BE2C (cell line): ENCODE measurements around the gene DMAC2.

ENCODE experiments used
- DNase-seq: peaks from one replicate; pipeline ENCODE4 v3.0.0-alpha.2; 2020
- H3K27me3 ChIP-seq: fragments of 250-450 bp; sonication (Bioruptor Pico); 2 replicates; pipeline ENCODE4 v1.5.1; 2020; ENCODE audit warnings: mild to moderate bottlenecking
- H3K36me3 ChIP-seq: fragments of 250-450 bp; sonication (Bioruptor Pico); 2 replicates; pipeline ENCODE4 v1.5.1; 2020; ENCODE audit warnings: mild to moderate bottlenecking
- H3K4me1 ChIP-seq: fragments of 250-450 bp; sonication (Bioruptor Pico); 2 replicates; pipeline ENCODE4 v1.5.1; 2020
- H3K4me3 ChIP-seq: 2 replicates; pipeline ENCODE4 v1.5.1; 2011; ENCODE audit warnings: low read depth, low read length
- H3K9me3 ChIP-seq: fragments of 250-450 bp; sonication (Bioruptor Pico); 2 replicates; pipeline ENCODE4 v1.5.1; 2020
- CTCF ChIP-seq: IDR thresholded peaks from 2 replicates; pipeline ENCODE4 v1.5.1; 2012; ENCODE audit warnings: mild to moderate bottlenecking, low read depth, low read length

Gene DMAC2

DNA sequence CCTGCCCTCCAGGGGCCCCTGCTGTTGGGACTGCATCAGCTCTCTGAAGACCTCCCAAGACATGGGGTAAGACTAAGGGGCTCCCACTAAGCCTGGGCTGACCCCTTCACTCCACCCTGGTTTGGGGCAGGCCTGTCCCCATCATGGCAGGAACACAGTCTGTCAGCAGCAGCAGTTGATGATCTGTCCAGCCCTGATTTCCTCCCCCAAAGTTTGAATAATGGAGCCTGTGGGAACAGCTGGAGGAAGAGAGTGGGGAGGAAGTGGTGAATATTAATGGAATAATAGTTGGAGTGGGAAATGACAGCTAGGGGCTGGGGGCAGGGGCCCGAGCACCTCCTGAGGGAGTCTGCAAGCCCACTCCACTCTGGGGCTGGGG, 11.2 kb downstream of the DMAC2 start:
- Histone ChIP-seq H3K4me3 (peak overlapping the region; percentile 61), H3K4me1 (peaks cover 6% of the 10 kb centered on the region; the same call in 1 of the 2 replicates), H3K36me3 (peaks cover 24% of the 10 kb centered on the region), H3K9me3 (no peaks in the 10 kb centered on the region), H3K27me3 (no peaks in the 10 kb centered on the region)
- no peak for TF ChIP-seq CTCF
- DNase-seq, result no peak

DNA sequence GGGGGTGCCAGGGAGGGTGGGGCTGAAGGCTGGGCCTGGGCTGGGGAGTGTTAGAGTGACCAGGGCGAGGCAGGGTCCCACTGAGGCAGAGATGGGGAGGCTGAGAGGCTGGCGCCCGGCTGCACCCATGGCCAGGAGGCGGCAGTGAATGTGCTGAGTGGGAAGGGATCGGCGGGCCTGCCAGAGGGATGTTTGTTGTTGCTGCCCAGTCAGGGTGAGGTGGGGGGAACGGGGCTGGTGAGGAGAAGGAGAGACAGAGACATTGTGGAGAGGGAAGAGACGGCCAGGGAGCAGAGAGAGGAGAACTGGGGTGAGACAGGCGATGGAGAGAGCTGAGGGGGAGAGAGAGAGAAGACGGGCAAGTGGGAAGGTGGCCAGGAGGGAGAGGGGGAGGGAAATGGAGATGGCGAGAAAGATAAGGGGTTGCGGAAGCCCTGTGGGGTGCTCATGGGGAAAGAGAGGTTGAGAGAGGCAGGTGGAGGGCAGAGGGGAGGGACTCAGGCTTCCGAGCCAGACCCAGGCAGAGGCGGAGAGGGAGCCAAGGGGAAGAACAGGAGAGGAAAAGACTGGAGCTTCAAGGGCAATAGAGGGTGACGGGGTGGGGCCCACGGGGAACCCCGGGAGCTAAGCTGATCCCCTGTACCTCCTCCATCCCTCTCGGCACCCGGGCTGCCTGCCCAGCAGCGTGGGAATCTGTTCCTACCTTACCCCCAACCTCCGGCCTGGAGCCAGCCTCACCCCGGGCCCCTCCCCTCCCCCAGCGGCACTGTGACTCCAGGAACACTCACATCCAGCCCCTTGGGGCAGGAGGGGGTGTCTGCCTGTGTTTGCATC, 11.8 kb downstream of the DMAC2 start:
- Histone ChIP-seq H3K4me3 (peak overlapping the region; percentile 61), H3K27me3 (no peaks in the 10 kb centered on the region)
- peak; percentile 66 for DNase-seq

GRCh38 chr19:41426952-41427646, 12.6 kb downstream of the DMAC2 start, which contains the start of gene B3GNT8:
B3GNT8 (minus strand) TSS chr19:41427374; CDS start chr19:41426778, 596 bp downstream.
- H3K36me3 ChIP-seq, result peaks cover 24% of the 10 kb centered on the region
- peak; percentile 94 for DNase-seq
- H3K4me1 ChIP-seq, result peaks cover 6% of the 10 kb centered on the region; the same call in 1 of the 2 replicates
- no peak for TF ChIP-seq CTCF
- H3K4me3 ChIP-seq, result peak within 1 kb of the TSS; percentile 61
- no peaks in the 10 kb centered on the region for H3K9me3 ChIP-seq
- no peaks in the 10 kb centered on the region for H3K27me3 ChIP-seq

More for the DNA sequence above, 11.8 kb downstream of the DMAC2 start:
- Histone ChIP-seq H3K36me3 (peaks cover 25% of the 10 kb centered on the region), H3K9me3 (no peaks in the 10 kb centered on the region), H3K4me1 (peaks cover 6% of the 10 kb centered on the region; the same call in 1 of the 2 replicates)
- no peak for TF ChIP-seq CTCF

- H3K4me1 ChIP-seq, result peaks cover 6% of the 10 kb centered on the region; the same call in 1 of the 2 replicates
- peaks cover 16% of the 10 kb centered on the region for H3K36me3 ChIP-seq
- no peaks in the 10 kb centered on the region for H3K9me3 ChIP-seq
- DNase-seq, result no peak
- H3K27me3 ChIP-seq, result no peaks in the 10 kb centered on the region
- no peak for TF ChIP-seq CTCF
- no peak overlapping the region for H3K4me3 ChIP-seq
Observed at GRCh38 chr19:41426116-41426841, 13.4 kb downstream of the DMAC2 start.

- no peak for TF ChIP-seq CTCF
- no peaks in the 10 kb centered on the region for H3K27me3 ChIP-seq
- H3K36me3 ChIP-seq, result peaks cover 15% of the 10 kb centered on the region
- no peak for DNase-seq
- no peaks in the 10 kb centered on the region for H3K9me3 ChIP-seq
- peaks cover 6% of the 10 kb centered on the region; the same call in 1 of the 2 replicates for H3K4me1 ChIP-seq
- no peak overlapping the region for H3K4me3 ChIP-seq
Observed at GRCh38 chr19:41425174-41426115, 14.3 kb downstream of the DMAC2 start.
